ENCODE measurements around the gene CXCL1. TPM values are rescaled to one million over a fixed set of nuclear protein-coding genes. Genes with fewer than 3 reads are reported as not detected.
A peak's percentile ranks its signal among the peaks of the same experiment; 100 is the strongest.

Gene CXCL1
- not detected in 2 replicates for total RNA-seq
- long read RNA-seq, result 0 reads

DNA sequence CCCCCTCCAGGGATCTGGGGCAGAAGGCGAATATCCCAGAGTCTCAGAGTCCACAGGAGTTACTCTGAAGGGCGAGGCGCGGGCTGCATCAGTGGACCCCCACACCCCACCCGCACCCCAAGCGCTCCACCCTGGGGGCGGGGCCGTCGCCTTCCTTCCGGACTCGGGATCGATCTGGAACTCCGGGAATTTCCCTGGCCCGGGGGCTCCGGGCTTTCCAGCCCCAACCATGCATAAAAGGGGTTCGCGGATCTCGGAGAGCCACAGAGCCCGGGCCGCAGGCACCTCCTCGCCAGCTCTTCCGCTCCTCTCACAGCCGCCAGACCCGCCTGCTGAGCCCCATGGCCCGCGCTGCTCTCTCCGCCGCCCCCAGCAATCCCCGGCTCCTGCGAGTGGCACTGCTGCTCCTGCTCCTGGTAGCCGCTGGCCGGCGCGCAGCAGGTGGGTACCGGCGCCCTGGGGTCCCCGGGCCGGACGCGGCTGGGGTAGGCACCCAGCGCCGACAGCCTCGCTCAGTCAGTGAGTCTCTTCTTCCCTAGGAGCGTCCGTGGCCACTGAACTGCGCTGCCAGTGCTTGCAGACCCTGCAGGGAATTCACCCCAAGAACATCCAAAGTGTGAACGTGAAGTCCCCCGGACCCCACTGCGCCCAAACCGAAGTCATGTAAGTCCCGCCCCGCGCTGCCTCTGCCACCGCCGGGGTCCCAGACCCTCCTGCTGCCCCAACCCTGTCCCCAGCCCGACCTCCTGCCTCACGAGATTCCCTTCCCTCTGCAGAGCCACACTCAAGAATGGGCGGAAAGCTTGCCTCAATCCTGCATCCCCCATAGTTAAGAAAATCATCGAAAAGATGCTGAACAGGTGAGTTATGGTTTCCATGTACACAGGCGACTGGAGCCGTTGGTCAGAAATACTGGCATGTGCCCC is at the start of gene CXCL1:
Gene CXCL1 (plus strand): TSS at position 264 of the 926 bp plus-strand sequence. CDS start 78 bp downstream, at position 342.
- H3K27ac Mint-ChIP-seq (ENCODE audit: unreplicated experiment), result no peak within 1 kb of the TSS

DNA sequence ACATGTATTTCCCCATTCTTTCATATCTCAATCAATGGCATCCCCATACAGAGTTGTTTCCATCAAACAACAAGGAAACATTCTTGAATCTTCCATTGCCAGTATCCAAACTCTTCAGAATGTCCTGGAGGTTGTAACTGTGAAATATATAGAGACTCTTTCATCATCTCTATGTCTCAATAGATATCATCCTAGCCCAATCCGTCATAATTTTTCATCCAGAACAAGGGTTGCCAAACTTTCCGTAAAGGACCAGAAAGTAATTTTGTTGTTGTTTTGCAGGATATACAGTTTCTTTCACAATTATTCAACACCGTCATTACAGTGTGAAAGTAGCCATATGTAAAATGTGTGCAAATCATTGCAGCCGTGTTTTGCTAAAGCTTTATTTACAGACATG is 47.9 kb upstream of the CXCL1 start:
- H3K36me3 Mint-ChIP-seq (ENCODE audit: low read depth), result no peaks in the 10 kb centered on the region
- no peak overlapping the region for H3K4me3 Mint-ChIP-seq
- H3K27ac Mint-ChIP-seq (ENCODE audit: unreplicated experiment), result no peak overlapping the region
- TF ChIP-seq, protein P1, sequence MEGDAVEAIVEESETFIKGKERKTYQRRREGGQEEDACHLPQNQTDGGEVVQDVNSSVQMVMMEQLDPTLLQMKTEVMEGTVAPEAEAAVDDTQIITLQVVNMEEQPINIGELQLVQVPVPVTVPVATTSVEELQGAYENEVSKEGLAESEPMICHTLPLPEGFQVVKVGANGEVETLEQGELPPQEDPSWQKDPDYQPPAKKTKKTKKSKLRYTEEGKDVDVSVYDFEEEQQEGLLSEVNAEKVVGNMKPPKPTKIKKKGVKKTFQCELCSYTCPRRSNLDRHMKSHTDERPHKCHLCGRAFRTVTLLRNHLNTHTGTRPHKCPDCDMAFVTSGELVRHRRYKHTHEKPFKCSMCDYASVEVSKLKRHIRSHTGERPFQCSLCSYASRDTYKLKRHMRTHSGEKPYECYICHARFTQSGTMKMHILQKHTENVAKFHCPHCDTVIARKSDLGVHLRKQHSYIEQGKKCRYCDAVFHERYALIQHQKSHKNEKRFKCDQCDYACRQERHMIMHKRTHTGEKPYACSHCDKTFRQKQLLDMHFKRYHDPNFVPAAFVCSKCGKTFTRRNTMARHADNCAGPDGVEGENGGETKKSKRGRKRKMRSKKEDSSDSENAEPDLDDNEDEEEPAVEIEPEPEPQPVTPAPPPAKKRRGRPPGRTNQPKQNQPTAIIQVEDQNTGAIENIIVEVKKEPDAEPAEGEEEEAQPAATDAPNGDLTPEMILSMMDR (conservative IDR thresholded peaks at IDR 0.05), result no peak
- no peaks in the 10 kb centered on the region for H3K4me1 Mint-ChIP-seq
- H3K27me3 Mint-ChIP-seq (ENCODE audit: low read depth), result peaks cover 2% of the 10 kb centered on the region
- no peak for DNase-seq (ENCODE audit: low read depth, low spot score)
- H3K9me3 Mint-ChIP-seq, result peaks cover 3% of the 10 kb centered on the region

More for the DNA sequence above, at the start of gene CXCL1:
- H3K4me1 Mint-ChIP-seq, result peaks cover 5% of the 10 kb centered on the region
- TF ChIP-seq, protein P1 (conservative IDR thresholded peaks at IDR 0.05), result no peak
- peak; percentile 8 for DNase-seq (ENCODE audit: low read depth, low spot score)
- no peaks in the 10 kb centered on the region for H3K36me3 Mint-ChIP-seq (ENCODE audit: low read depth)
- H3K9me3 Mint-ChIP-seq, result no peaks in the 10 kb centered on the region
- H3K27me3 Mint-ChIP-seq (ENCODE audit: low read depth), result peaks cover 71% of the 10 kb centered on the region
- peak within 1 kb of the TSS; percentile 83 for H3K4me3 Mint-ChIP-seq

DNA sequence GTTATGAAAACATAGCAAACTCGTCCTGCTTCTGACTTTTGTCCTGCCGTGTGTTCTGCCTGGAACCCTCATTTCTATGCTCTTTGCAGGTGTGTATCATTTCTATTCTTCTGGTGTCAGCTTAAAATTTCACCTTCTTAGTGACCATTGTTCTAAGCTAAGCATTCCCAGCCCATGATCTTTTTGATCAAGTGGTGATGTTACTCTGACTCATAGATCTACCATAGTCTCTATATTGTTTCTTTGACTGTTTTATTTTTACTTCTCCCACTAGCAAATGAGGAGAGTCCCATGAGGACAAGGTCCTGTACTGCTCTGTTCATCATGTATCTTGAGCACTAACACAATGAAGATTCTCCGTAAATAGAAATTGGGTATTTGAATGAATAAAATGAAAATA is 46.8 kb upstream of the CXCL1 start:
- Mint-ChIP-seq H3K27ac (ENCODE audit: unreplicated experiment) (no peak overlapping the region), H3K4me3 (no peak overlapping the region)
- TF ChIP-seq, protein P1 (conservative IDR thresholded peaks at IDR 0.05), result no peak

DNA sequence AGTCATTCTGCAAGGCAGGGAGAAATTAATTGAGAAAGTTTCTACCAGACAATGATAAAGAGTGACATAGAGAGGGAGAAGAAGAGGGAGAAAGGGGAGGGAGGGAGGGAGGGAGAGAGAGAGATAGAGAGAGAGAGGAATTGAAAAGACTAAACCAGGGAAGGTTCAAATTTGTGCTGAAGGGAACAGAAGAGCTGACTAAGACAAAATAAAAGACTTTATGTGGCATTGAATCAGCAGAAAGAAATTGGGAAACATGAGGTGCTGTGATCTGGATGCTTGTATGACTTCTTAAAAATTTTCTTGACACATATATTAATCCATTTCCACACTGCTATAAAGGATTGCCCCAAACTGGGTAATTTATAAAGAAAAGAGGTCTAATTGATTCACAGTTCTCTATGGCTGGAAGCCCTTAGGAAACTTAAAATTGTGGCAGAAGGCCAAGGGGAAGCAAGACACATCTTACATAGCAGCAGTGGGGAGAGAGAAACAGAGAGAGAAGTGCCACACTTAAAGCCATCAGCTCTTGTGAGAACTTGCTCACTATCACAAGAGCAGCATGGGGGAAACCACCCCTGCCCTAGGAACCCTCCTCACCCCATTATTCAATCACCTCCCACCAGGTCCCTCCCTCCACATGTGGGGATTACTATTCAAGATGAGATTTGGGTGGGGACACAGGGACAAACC is 46.2 kb upstream of the CXCL1 start:
- H3K27ac Mint-ChIP-seq (ENCODE audit: unreplicated experiment), result no peak overlapping the region

More for the DNA sequence above, 46.8 kb upstream of the CXCL1 start:
- no peaks in the 10 kb centered on the region for H3K36me3 Mint-ChIP-seq (ENCODE audit: low read depth)
- no peaks in the 10 kb centered on the region for H3K4me1 Mint-ChIP-seq
- DNase-seq (ENCODE audit: low read depth, low spot score), result no peak
- H3K27me3 Mint-ChIP-seq (ENCODE audit: low read depth), result peaks cover 2% of the 10 kb centered on the region
- H3K9me3 Mint-ChIP-seq, result peaks cover 3% of the 10 kb centered on the region

DNA sequence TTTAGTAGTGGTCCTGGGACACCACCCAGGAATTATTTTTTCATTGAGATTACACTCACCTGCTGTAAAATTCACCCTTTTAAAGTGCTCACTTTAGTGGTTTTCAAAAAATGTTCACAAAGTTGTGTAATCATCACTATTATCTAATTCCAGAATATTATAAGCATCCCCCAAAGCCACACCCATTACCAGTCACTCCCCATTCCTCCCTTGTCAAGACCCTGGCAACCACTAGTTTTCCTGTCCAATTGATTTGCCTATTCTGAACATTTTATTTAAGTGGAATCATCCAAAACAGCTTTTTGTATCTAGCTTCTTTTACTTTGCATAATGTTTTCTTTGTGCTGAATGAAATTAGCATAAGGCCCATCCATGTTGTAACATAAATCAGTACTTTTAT is 45.4 kb upstream of the CXCL1 start:
- TF ChIP-seq, protein P1 (conservative IDR thresholded peaks at IDR 0.05), result no peak
- Mint-ChIP-seq H3K4me1 (no peaks in the 10 kb centered on the region), H3K27ac (ENCODE audit: unreplicated experiment) (no peak overlapping the region), H3K27me3 (ENCODE audit: low read depth) (peaks cover 2% of the 10 kb centered on the region), H3K4me3 (no peak overlapping the region), H3K36me3 (ENCODE audit: low read depth) (peaks cover 2% of the 10 kb centered on the region), H3K9me3 (peaks cover 7% of the 10 kb centered on the region)
- no peak for DNase-seq (ENCODE audit: low read depth, low spot score)

More for the DNA sequence above, 46.2 kb upstream of the CXCL1 start:
- H3K9me3 Mint-ChIP-seq, result peaks cover 6% of the 10 kb centered on the region
- no peak overlapping the region for H3K4me3 Mint-ChIP-seq
- no peaks in the 10 kb centered on the region for H3K4me1 Mint-ChIP-seq
- H3K27me3 Mint-ChIP-seq (ENCODE audit: low read depth), result peaks cover 2% of the 10 kb centered on the region
- peaks cover 2% of the 10 kb centered on the region for H3K36me3 Mint-ChIP-seq (ENCODE audit: low read depth)
- TF ChIP-seq, protein P1 (conservative IDR thresholded peaks at IDR 0.05), result no peak
- no peak for DNase-seq (ENCODE audit: low read depth, low spot score)

All from neural crest cell (in vitro differentiated cells).